Heart left ventricle (tissue), 13 donors: ENCODE measurements around the gene CRABP1.

ENCODE experiments used
- POLR2A ChIP-seq, 2 donors: fragments of 450-650 bp; IDR thresholded peaks; one replicate each; pipeline ENCODE4 v1.6.1; 2017; ENCODE audit warnings: antibody characterized with exemption in 2 of 2, mild to moderate bottlenecking in 2 of 2, moderate library complexity in 2 of 2
- TF ChIP-seq, protein P1 (sequence below), 12 donors: fragments of 200-600 bp; sonication (generic) in 4 of 12; IDR thresholded peaks; one replicate each; pipeline versions ENCODE4 v1.5.0 to v1.8.0; 2018 to 2022; ENCODE audit warnings: antibody characterized with exemption in 12 of 12, mild to moderate bottlenecking in 5 of 12
- donor health status: ischemic (EF 13 %, LVEDD 7.1; RV severe dilation, severe dysfunction).
- donor health status: DM: no; HTN: yes; CAD: no.
- donor health status: DM: no; HTN: no; CAD: no.
- donor health status: ischemic (EF 25% LVEDD 6.9; RV normal size, moderate dysfunction).
- donor health status: ischemic (EF 25% LVEDD 5.7; RV mildly dilated, moderate dysfunction).
- donor health status: ischemic (EF 35%, LVEDD 5.7; RV mildly dilated, moderate dysfunction).
- donor health status: nonischemic (EF 11% LVEDD 7.7; RV severe dilation, severe dysfunction).
- donor health status: DM: yes; HTN: yes; CAD: no.
- donor health status: PGD.
- donor health status: ischemic (EF 29% LVEDD 5.4; RV normal size, mild dysfunction).
- donor health status: nonischemic (EF 23%, LVEDD 6.1; RV moderate dilation, normal function).

DNA sequence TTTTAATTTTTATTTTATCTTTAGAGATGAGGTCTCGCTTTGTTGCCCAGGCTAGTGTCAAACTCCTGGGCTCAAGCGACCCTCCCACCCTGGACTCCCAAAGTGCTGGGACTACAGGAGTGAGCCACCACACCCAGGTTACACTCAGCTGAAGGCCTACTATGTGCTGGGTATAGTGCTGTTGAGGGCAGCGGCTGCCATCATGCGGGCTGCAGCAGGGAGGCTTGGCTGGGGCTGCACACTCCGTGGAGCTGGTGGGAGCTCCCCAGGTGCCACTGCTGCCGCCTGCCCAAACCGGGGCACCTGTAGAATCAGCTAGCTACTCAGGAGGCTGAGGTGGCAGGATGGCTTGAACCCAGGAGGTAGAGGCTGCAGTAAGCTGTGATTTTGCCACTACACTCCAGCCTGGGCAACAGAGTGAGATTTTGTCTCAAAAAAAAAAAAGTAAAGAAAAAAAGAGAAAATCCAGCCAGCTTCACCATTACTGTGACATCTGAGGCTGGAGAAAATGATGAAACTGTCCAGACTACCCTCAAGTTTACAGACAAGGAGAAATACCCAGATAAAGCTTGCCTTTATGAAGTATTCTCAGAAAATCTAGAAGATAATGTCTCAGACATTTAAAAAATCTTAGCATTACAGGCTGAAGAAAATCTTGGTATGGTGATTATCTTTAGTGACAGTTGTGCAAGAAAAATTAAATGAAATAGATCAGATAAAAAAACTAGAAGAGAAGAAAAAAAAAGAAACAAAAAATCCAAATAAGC is 42.1 kb downstream of the CRABP1 start:
- TF ChIP-seq, protein P1, sequence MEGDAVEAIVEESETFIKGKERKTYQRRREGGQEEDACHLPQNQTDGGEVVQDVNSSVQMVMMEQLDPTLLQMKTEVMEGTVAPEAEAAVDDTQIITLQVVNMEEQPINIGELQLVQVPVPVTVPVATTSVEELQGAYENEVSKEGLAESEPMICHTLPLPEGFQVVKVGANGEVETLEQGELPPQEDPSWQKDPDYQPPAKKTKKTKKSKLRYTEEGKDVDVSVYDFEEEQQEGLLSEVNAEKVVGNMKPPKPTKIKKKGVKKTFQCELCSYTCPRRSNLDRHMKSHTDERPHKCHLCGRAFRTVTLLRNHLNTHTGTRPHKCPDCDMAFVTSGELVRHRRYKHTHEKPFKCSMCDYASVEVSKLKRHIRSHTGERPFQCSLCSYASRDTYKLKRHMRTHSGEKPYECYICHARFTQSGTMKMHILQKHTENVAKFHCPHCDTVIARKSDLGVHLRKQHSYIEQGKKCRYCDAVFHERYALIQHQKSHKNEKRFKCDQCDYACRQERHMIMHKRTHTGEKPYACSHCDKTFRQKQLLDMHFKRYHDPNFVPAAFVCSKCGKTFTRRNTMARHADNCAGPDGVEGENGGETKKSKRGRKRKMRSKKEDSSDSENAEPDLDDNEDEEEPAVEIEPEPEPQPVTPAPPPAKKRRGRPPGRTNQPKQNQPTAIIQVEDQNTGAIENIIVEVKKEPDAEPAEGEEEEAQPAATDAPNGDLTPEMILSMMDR (IDR thresholded peaks at IDR 0.05): no peak
- TF ChIP-seq POLR2A (IDR thresholded peaks at IDR 0.05): no peak
